HL-60 (cell line): ENCODE results near the gene ECHS1.

Experiments
- SPI1 ChIP-seq: IDR thresholded peaks from 2 replicates; pipeline ENCODE4 v1.6.1; 2012; ENCODE audit warnings: low read depth, mild to moderate bottlenecking, borderline replicate concordance
- TF ChIP-seq, protein P1 (sequence below): IDR thresholded peaks from one replicate; pipeline ENCODE4 v1.5.1; 2011; ENCODE audit warnings: low read length, control low read depth, inconsistent platforms; ENCODE audit not compliant: insufficient read depth

DNA sequence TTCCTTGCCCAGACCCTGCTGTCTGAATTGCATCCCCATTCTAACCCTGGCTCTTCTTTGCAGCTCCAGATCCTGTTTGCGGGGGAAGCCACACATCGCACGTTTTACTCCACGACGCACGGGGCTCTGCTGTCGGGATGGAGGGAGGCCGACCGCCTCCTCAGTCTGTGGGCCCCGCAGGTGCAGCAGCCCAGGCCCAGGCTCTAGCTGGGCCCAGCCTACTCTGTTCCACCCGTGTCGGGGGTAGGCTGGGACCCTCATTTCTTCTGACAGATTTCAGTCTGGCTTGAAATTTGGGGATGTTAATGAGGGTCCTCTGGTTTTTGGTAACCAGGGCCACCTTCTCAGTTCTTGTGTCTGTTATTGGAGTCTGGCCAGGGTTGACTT is 18.1 kb upstream of the ECHS1 start:
- TF ChIP-seq, protein P1, sequence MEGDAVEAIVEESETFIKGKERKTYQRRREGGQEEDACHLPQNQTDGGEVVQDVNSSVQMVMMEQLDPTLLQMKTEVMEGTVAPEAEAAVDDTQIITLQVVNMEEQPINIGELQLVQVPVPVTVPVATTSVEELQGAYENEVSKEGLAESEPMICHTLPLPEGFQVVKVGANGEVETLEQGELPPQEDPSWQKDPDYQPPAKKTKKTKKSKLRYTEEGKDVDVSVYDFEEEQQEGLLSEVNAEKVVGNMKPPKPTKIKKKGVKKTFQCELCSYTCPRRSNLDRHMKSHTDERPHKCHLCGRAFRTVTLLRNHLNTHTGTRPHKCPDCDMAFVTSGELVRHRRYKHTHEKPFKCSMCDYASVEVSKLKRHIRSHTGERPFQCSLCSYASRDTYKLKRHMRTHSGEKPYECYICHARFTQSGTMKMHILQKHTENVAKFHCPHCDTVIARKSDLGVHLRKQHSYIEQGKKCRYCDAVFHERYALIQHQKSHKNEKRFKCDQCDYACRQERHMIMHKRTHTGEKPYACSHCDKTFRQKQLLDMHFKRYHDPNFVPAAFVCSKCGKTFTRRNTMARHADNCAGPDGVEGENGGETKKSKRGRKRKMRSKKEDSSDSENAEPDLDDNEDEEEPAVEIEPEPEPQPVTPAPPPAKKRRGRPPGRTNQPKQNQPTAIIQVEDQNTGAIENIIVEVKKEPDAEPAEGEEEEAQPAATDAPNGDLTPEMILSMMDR, result no peak
- no peak for TF ChIP-seq SPI1
